Measurements from ENCODE around the gene TAF15. TPM values are rescaled to one million over a fixed set of nuclear protein-coding genes. Genes with fewer than 3 reads are reported as not detected.

TAF15 gene
- total and polyA plus RNA-seq, 4 donors: 88.5 to 138 (median 114) TPM

DNA sequence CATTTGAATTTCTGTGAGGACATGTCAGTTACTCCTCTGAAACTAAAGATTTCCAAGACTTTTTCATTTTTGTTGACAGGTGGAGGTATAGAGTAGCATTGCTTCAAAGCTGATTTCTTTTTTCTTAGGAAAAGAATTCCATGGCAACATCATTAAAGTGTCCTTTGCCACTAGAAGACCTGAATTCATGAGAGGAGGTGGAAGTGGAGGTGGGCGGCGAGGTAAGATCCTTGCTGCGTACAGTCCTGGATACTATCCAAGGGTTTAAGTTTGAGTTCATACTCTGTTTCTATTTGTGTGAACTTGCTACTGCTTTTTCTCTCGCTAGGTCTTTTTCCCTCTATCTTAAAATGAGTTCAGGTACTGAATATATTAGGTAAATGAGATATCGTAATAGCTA lies 33.0 kb downstream of the TAF15 start:
- WGBS, 2 donors: 96 to 99% methylated on average over 5 of the region's 5 CpGs
- peaks cover 38 to 72% (median 50%) of the 10 kb centered on the region in 4 donors for H3K36me3 ChIP-seq (ENCODE audit: control insufficient read depth in 4 of 4, insufficient read depth in 4 of 4, low read length in 4 of 4)
- no peaks in the 10 kb centered on the region for H3K9me3 ChIP-seq (ENCODE audit: control insufficient read depth in 4 of 4, insufficient read depth in 3 of 4, low read length in 3 of 4)
- H3K27ac ChIP-seq (ENCODE audit: low read depth in 1 of 2, low read length in 1 of 2): no peak overlapping the region
- H3K27me3 ChIP-seq (ENCODE audit: control insufficient read depth in 3 of 3, insufficient read depth in 3 of 3, low read length in 2 of 3): no peaks in the 10 kb centered on the region
- H3K4me3 ChIP-seq: no peak overlapping the region
- TF ChIP-seq, protein P1, sequence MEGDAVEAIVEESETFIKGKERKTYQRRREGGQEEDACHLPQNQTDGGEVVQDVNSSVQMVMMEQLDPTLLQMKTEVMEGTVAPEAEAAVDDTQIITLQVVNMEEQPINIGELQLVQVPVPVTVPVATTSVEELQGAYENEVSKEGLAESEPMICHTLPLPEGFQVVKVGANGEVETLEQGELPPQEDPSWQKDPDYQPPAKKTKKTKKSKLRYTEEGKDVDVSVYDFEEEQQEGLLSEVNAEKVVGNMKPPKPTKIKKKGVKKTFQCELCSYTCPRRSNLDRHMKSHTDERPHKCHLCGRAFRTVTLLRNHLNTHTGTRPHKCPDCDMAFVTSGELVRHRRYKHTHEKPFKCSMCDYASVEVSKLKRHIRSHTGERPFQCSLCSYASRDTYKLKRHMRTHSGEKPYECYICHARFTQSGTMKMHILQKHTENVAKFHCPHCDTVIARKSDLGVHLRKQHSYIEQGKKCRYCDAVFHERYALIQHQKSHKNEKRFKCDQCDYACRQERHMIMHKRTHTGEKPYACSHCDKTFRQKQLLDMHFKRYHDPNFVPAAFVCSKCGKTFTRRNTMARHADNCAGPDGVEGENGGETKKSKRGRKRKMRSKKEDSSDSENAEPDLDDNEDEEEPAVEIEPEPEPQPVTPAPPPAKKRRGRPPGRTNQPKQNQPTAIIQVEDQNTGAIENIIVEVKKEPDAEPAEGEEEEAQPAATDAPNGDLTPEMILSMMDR (IDR thresholded peaks at IDR 0.05; ENCODE audit: control extremely low read depth, extremely low read depth): no peak
- H3K4me1 ChIP-seq (ENCODE audit: control insufficient read depth in 5 of 5, insufficient read depth in 5 of 5, low read length in 5 of 5): no peaks in the 10 kb centered on the region
- ATAC-seq (ENCODE audit: insufficient read depth, low FRiP score) (no peak), DNase-seq (no peak)
- no peak overlapping the region for H3K9ac ChIP-seq (ENCODE audit: insufficient read depth in 1 of 2, low read length in 2 of 2)

- Histone ChIP-seq H3K4me1 (ENCODE audit: control insufficient read depth in 5 of 5, insufficient read depth in 5 of 5, low read length in 5 of 5) (no peaks in the 10 kb centered on the region), H3K36me3 (ENCODE audit: control insufficient read depth in 4 of 4, insufficient read depth in 4 of 4, low read length in 4 of 4) (peaks cover 40 to 73% (median 54%) of the 10 kb centered on the region in 4 donors), H3K9me3 (ENCODE audit: control insufficient read depth in 4 of 4, insufficient read depth in 3 of 4, low read length in 3 of 4) (no peaks in the 10 kb centered on the region), H3K27me3 (ENCODE audit: control insufficient read depth in 3 of 3, insufficient read depth in 3 of 3, low read length in 2 of 3) (no peaks in the 10 kb centered on the region), H3K27ac (ENCODE audit: low read depth in 1 of 2, low read length in 1 of 2) (no peak overlapping the region), H3K9ac (ENCODE audit: insufficient read depth in 1 of 2, low read length in 2 of 2) (no peak overlapping the region), H3K4me3 (no peak overlapping the region)
- no peak for DNase-seq
- TF ChIP-seq, protein P1 (IDR thresholded peaks at IDR 0.05; ENCODE audit: control extremely low read depth, extremely low read depth): no peak
- 93 to 97% methylated on average over 2 of the region's 2 CpGs for WGBS, 2 donors
- ATAC-seq (ENCODE audit: insufficient read depth, low FRiP score): no peak
These were observed 34.4 kb downstream of the TAF15 start for GRCh38 chr17:35843698-35844097.

DNA sequence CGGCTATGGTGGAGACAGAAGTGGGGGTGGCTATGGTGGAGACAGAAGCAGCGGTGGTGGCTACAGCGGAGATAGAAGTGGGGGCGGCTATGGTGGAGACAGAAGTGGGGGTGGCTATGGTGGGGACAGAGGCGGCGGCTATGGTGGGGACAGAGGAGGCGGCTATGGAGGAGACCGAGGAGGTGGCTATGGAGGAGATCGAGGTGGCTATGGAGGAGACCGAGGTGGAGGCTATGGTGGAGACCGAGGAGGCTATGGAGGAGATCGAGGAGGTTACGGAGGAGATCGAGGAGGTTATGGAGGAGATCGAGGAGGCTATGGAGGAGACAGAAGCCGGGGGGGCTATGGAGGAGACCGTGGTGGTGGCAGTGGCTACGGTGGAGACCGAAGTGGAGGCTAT lies 35.3 kb downstream of the TAF15 start:
- H3K4me3 ChIP-seq: no peak overlapping the region
- TF ChIP-seq, protein P1 (IDR thresholded peaks at IDR 0.05; ENCODE audit: control extremely low read depth, extremely low read depth): no peak
- 97% methylated on average over 19 of the region's 19 CpGs for WGBS, 2 donors
- no peak overlapping the region for H3K27ac ChIP-seq (ENCODE audit: low read depth in 1 of 2, low read length in 1 of 2)
- H3K9ac ChIP-seq (ENCODE audit: insufficient read depth in 1 of 2, low read length in 2 of 2): no peak overlapping the region
- H3K4me1 ChIP-seq (ENCODE audit: control insufficient read depth in 5 of 5, insufficient read depth in 5 of 5, low read length in 5 of 5): no peaks in the 10 kb centered on the region
- no peaks in the 10 kb centered on the region for H3K9me3 ChIP-seq (ENCODE audit: control insufficient read depth in 4 of 4, insufficient read depth in 3 of 4, low read length in 3 of 4)
- no peaks in the 10 kb centered on the region for H3K27me3 ChIP-seq (ENCODE audit: control insufficient read depth in 3 of 3, insufficient read depth in 3 of 3, low read length in 2 of 3)
- peaks cover 39 to 70% (median 51%) of the 10 kb centered on the region in 4 donors for H3K36me3 ChIP-seq (ENCODE audit: control insufficient read depth in 4 of 4, insufficient read depth in 4 of 4, low read length in 4 of 4)
- no peak for DNase-seq
- ATAC-seq (ENCODE audit: insufficient read depth, low FRiP score): no peak
